NCI-H146 treated with DMSO at 0.1 percent for 48 hours (cell line): Measurements from ENCODE around the gene RASAL2.
"Not testable (repeated sequence)": the region's sequence is repeated elsewhere in the genome, so short reads cannot be mapped to it uniquely, and the experiment has no call there.

ENCODE experiments used
- DNase-seq: peaks from one replicate; lab custom pipeline; 2025; ENCODE audit not compliant: unreplicated experiment; lab: John Stamatoyannopoulos, UW

Gene RASAL2

GRCh38 chr1:178151831-178152230, 57.9 kb downstream of the RASAL2 start:
- no peak for DNase-seq

- no peak for DNase-seq
Observed at GRCh38 chr1:178155481-178156255, 61.8 kb downstream of the RASAL2 start.

GRCh38 chr1:178160736-178161475, 67.0 kb downstream of the RASAL2 start:
- DNase-seq = no peak

GRCh38 chr1:178161516-178161915, 67.6 kb downstream of the RASAL2 start:
- no peak for DNase-seq

GRCh38 chr1:178165196-178165595, 71.3 kb downstream of the RASAL2 start:
- DNase-seq = no peak

GRCh38 chr1:178166429-178167024, 72.6 kb downstream of the RASAL2 start:
- DNase-seq = no peak

GRCh38 chr1:178168536-178168935, 74.6 kb downstream of the RASAL2 start:
- DNase-seq = no peak

- DNase-seq = no peak
Observed at GRCh38 chr1:178169649-178170048, 75.7 kb downstream of the RASAL2 start.

- no peak for DNase-seq
Observed at GRCh38 chr1:178172939-178173338, 79.0 kb downstream of the RASAL2 start.

GRCh38 chr1:178174539-178174938, 80.6 kb downstream of the RASAL2 start:
- DNase-seq = no peak

GRCh38 chr1:178180405-178180804, 86.5 kb downstream of the RASAL2 start:
- DNase-seq = no peak

- no peak for DNase-seq
Observed at GRCh38 chr1:178183796-178184195, 89.9 kb downstream of the RASAL2 start.

GRCh38 chr1:178188306-178188705, 94.4 kb downstream of the RASAL2 start:
- no peak for DNase-seq

GRCh38 chr1:178189814-178190213, 95.9 kb downstream of the RASAL2 start:
- DNase-seq = peak; percentile 21

- no peak for DNase-seq
Observed at GRCh38 chr1:178190881-178191280, 97.0 kb downstream of the RASAL2 start.

- no peak for DNase-seq
Observed at GRCh38 chr1:178192686-178193085, 98.8 kb downstream of the RASAL2 start.

- DNase-seq = no peak
Observed at GRCh38 chr1:178196631-178197030, 102.7 kb downstream of the RASAL2 start.

GRCh38 chr1:178202095-178202494, 108.2 kb downstream of the RASAL2 start:
- DNase-seq = not testable (repeated sequence)

GRCh38 chr1:178202546-178202945, 108.6 kb downstream of the RASAL2 start:
- not testable (repeated sequence) for DNase-seq

- DNase-seq = not testable (repeated sequence)
Observed at GRCh38 chr1:178208269-178208856, 114.5 kb downstream of the RASAL2 start.

GRCh38 chr1:178209935-178210334, 116.0 kb downstream of the RASAL2 start:
- no peak for DNase-seq

GRCh38 chr1:178218550-178218949, 124.6 kb downstream of the RASAL2 start:
- no peak for DNase-seq
